Measurements from ENCODE around the gene EXD3.

EXD3 gene

DNA sequence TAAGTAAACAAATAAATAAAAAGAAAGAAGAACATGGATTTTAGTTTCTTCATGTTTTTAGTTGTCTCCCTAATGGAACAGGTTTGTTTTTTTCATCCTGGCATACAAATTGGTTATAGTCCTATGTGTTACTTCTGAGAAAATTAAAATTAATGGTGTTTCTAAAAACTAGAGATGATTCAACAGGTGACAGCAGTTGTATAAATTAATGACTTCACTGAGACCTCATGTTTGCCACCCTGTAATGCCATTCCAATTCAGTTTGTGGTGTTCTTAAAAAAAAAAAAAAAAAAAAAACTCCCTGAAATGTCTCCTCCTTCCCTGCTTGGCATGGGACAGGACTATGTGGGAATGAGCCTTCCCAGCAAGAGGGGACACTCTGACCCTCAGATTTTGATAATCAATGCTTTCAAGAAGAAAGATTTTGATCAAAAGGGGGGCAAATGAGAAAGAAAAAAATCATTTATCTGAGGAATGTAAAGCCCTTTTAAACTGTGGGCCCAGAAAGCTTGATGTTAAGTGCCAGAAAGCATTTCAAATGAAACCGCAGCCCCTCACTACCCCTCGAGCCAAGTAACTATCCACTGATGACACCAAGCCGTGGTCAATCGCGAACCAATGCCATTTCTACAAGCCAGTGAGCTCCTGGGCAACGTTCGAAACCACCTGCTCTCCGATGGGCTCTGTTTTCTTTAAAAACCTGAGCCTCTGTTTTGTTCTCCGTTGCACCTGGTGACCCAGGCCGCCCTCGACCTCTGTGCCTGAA is 941 bp downstream of the EXD3 start:
- Histone ChIP-seq H3K4me3 (ENCODE audit: low read length in 2 of 2) (peak overlapping the region; percentile 88 to 95), H2AFZ (ENCODE audit: low read length) (peak overlapping the region; percentile 98), H3K14ac (ENCODE audit: low read length) (no peak overlapping the region), H2BK12ac (ENCODE audit: low read length) (no peak overlapping the region), H3K4me2 (ENCODE audit: insufficient read depth, low read length, poor library complexity, severe bottlenecking) (peak overlapping the region; percentile 81), H2BK5ac (ENCODE audit: low read length) (peak overlapping the region; percentile 59), H4K8ac (ENCODE audit: low read depth, low read length) (no peak overlapping the region), H2BK15ac (ENCODE audit: low read length) (no peak overlapping the region), H4K91ac (ENCODE audit: low read depth, low read length, poor library complexity) (no peak overlapping the region), H3K18ac (ENCODE audit: low read length) (peak overlapping the region; percentile 97), H2AK5ac (ENCODE audit: low read depth, low read length) (peak overlapping the region; percentile 83), H3K27me3 (ENCODE audit: control insufficient read depth in 3 of 3, insufficient read depth in 3 of 3, low read depth in 1 of 3, low read length in 3 of 3) (peaks cover 0 to 15% (median 2%) of the 10 kb centered on the region in 3 experiments), H3K36me3 (replicated peaks in 1 of 2; ENCODE audit: control insufficient read depth in 2 of 2, insufficient read depth in 2 of 2, low read length in 2 of 2) (peaks cover 0 to 7% of the 10 kb centered on the region in 2 donors), H3K9ac (ENCODE audit: low read depth, low read length, poor library complexity) (peak overlapping the region; percentile 88), H3K27ac (replicated peaks; ENCODE audit: low read length) (no peak overlapping the region), H3K9me3 (replicated peaks in 1 of 2; ENCODE audit: control insufficient read depth in 2 of 2, insufficient read depth in 1 of 2, low read depth in 1 of 2, low read length in 2 of 2) (peaks cover 0 to 1% of the 10 kb centered on the region in 2 donors), H2BK120ac (ENCODE audit: low read depth, low read length) (no peak overlapping the region), H3K79me1 (ENCODE audit: low read depth, low read length) (peaks cover 4% of the 10 kb centered on the region), H3K23ac (ENCODE audit: low read depth, low read length, poor library complexity) (no peak overlapping the region), H3K4ac (ENCODE audit: low read length) (peak overlapping the region; percentile 26), H3K4me1 (ENCODE audit: control insufficient read depth in 2 of 2, insufficient read depth in 1 of 2, low read depth in 1 of 2, low read length in 2 of 2) (peaks cover 3 to 7% of the 10 kb centered on the region in 2 donors)
- no CpG with 5 or more reads among the region's 11 CpGs for WGBS, 2 donors (ENCODE audit: extremely low coverage in 2 of 2, insufficient read length in 2 of 2, insufficient replicate concordance in 1 of 2)
- DNase-seq (ENCODE audit: low spot score) = no peak

- Histone ChIP-seq H3K79me1 (ENCODE audit: low read depth, low read length) (peaks cover 12% of the 10 kb centered on the region), H3K4me1 (ENCODE audit: control insufficient read depth in 2 of 2, insufficient read depth in 1 of 2, low read depth in 1 of 2, low read length in 2 of 2) (peaks cover 3 to 5% of the 10 kb centered on the region in 2 donors), H2AK5ac (ENCODE audit: low read depth, low read length) (no peak overlapping the region), H2BK120ac (ENCODE audit: low read depth, low read length) (no peak overlapping the region), H2BK15ac (ENCODE audit: low read length) (no peak overlapping the region), H3K27me3 (ENCODE audit: control insufficient read depth in 3 of 3, insufficient read depth in 3 of 3, low read depth in 1 of 3, low read length in 3 of 3) (no peaks in the 10 kb centered on the region), H3K9ac (ENCODE audit: low read depth, low read length, poor library complexity) (no peak overlapping the region), H3K4ac (ENCODE audit: low read length) (no peak overlapping the region), H2BK12ac (ENCODE audit: low read length) (peak overlapping the region; percentile 22), H2BK5ac (ENCODE audit: low read length) (peak overlapping the region; percentile 53), H3K14ac (ENCODE audit: low read length) (peak overlapping the region; percentile 71), H3K9me3 (replicated peaks in 1 of 2; ENCODE audit: control insufficient read depth in 2 of 2, insufficient read depth in 1 of 2, low read depth in 1 of 2, low read length in 2 of 2) (no peaks in the 10 kb centered on the region), H3K4me2 (ENCODE audit: insufficient read depth, low read length, poor library complexity, severe bottlenecking) (no peak overlapping the region), H3K36me3 (replicated peaks in 1 of 2; ENCODE audit: control insufficient read depth in 2 of 2, insufficient read depth in 2 of 2, low read length in 2 of 2) (peaks cover 0 to 7% of the 10 kb centered on the region in 2 donors), H3K27ac (replicated peaks; ENCODE audit: low read length) (no peak overlapping the region), H2AFZ (ENCODE audit: low read length) (no peak overlapping the region), H4K8ac (ENCODE audit: low read depth, low read length) (no peak overlapping the region), H3K4me3 (ENCODE audit: low read length in 2 of 2) (no peak overlapping the region), H4K91ac (ENCODE audit: low read depth, low read length, poor library complexity) (no peak overlapping the region), H3K23ac (ENCODE audit: low read depth, low read length, poor library complexity) (no peak overlapping the region), H3K18ac (ENCODE audit: low read length) (peak overlapping the region; percentile 64)
- DNase-seq (ENCODE audit: low spot score) = no peak
- WGBS, 2 donors (ENCODE audit: extremely low coverage in 2 of 2, insufficient read length in 2 of 2, insufficient replicate concordance in 1 of 2) = no CpG with 5 or more reads among the region's 99 CpGs
These were observed 5.6 kb downstream of the EXD3 start for GRCh38 chr9:137417161-137418021.

- Histone ChIP-seq H3K27ac (replicated peaks; ENCODE audit: low read length) (no peak overlapping the region), H3K27me3 (ENCODE audit: control insufficient read depth in 3 of 3, insufficient read depth in 3 of 3, low read depth in 1 of 3, low read length in 3 of 3) (no peaks in the 10 kb centered on the region), H4K8ac (ENCODE audit: low read depth, low read length) (no peak overlapping the region), H3K23ac (ENCODE audit: low read depth, low read length, poor library complexity) (peak overlapping the region; percentile 65), H3K14ac (ENCODE audit: low read length) (peak overlapping the region; percentile 71), H2BK120ac (ENCODE audit: low read depth, low read length) (no peak overlapping the region), H2AK5ac (ENCODE audit: low read depth, low read length) (peak overlapping the region; percentile 56), H3K9ac (ENCODE audit: low read depth, low read length, poor library complexity) (no peak overlapping the region), H2BK15ac (ENCODE audit: low read length) (no peak overlapping the region), H3K4me3 (ENCODE audit: low read length in 2 of 2) (no peak overlapping the region), H3K79me1 (ENCODE audit: low read depth, low read length) (peaks cover 12% of the 10 kb centered on the region), H3K9me3 (replicated peaks in 1 of 2; ENCODE audit: control insufficient read depth in 2 of 2, insufficient read depth in 1 of 2, low read depth in 1 of 2, low read length in 2 of 2) (no peaks in the 10 kb centered on the region), H3K4ac (ENCODE audit: low read length) (peak overlapping the region; percentile 53), H2AFZ (ENCODE audit: low read length) (no peak overlapping the region), H2BK12ac (ENCODE audit: low read length) (no peak overlapping the region), H3K4me1 (ENCODE audit: control insufficient read depth in 2 of 2, insufficient read depth in 1 of 2, low read depth in 1 of 2, low read length in 2 of 2) (peaks cover 2 to 4% of the 10 kb centered on the region in 2 donors), H3K36me3 (replicated peaks in 1 of 2; ENCODE audit: control insufficient read depth in 2 of 2, insufficient read depth in 2 of 2, low read length in 2 of 2) (peaks cover 0 to 7% of the 10 kb centered on the region in 2 donors), H3K18ac (ENCODE audit: low read length) (peak overlapping the region; percentile 28), H3K4me2 (ENCODE audit: insufficient read depth, low read length, poor library complexity, severe bottlenecking) (no peak overlapping the region), H4K91ac (ENCODE audit: low read depth, low read length, poor library complexity) (no peak overlapping the region), H2BK5ac (ENCODE audit: low read length) (peak overlapping the region; percentile 53)
- WGBS, 2 donors (ENCODE audit: extremely low coverage in 2 of 2, insufficient read length in 2 of 2, insufficient replicate concordance in 1 of 2) = no CpG with 5 or more reads among the region's 45 CpGs
- no peak for DNase-seq (ENCODE audit: low spot score)
These were observed 6.3 kb downstream of the EXD3 start for GRCh38 chr9:137416563-137417151.
